COR-L47 (cell line): ENCODE data around the gene OLA1.

ENCODE experiments used
- DNase-seq: peaks from one replicate; lab custom pipeline; 2025; lab: John Stamatoyannopoulos, UW

The OLA1 gene

DNA sequence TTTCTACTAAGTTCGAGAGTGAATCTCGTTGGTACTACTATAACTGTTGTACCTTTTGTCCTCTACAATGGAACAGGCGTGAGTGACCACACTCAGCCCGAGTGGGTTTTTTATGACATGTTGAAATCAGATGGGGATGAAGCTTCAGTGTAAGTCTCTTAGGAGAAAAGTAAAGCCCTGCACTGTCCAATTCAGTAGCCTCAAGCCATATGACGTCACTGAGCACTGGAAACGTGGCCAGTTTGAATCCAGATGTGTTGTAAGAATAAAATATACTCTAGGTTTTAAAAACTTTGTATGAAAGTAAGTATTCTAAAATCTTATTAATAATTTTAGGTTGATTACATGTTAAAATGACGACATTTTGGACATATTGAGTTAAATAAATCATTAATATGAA lies 181.5 kb downstream of the OLA1 start:
- DNase-seq, result no peak

DNA sequence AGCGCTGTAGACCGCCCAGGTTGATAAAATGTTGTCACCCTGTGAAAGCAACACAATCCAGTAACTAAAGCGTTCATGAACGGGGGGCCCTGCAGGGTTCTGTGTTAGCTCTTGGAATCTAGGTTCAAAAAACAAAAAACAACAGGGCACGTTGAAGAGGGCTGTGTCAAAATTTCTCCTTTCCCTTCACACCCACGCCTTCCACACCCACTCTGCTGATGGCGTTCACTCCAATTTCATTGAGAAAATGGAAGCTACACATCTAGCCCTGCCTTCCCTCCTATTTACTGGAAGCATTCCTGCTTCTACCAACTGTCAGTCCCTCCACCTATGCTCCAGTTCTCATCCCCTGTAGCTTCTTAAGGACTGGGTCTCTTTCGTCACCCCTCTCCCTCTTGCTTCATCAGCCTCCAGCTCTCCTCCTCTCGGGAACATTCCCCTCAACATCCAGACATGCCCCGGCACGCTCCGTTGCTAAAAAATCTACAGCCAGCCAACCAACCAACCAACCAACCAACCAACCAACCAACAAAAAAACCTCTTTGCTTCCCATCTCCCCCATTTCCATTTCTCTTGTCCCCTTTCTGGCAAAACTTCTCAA lies 184.7 kb downstream of the OLA1 start:
- DNase-seq, result no peak

DNA sequence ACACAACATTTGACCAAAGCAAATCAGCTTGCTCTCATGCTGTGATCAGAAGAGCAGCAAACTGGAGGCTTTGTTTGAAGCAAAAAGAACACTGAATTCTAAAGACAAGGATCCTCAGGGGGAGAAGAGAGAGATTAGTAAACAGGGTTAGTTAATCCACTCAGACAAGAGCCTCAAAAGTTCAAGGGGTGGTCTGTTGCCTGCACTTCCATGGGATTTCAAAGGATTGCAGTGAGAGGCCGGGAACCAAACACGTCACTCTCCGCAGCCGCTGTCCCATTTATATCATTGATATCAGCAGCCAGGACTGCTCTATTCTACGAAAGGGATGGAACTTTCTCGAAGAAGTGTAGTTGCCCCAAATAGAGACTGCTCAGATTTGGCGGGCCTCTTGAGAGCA lies 185.4 kb downstream of the OLA1 start:
- no peak for DNase-seq

DNA sequence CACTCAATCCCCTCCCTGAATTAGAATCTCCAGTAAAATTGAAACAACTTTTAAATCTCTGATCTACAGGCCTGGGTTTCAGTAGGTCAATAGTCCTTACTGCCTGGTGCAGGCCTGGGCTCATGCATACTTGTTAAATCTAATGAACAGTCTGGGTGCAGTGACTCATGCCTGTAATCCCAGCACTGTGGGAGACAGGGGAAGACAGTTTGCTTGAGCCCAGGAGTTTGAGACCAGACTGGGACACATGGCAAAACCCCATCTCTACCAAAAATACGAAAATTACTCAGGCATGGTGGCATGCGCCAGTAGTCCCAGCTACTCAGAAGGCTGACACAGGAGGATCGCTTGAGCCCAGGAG lies 188.5 kb downstream of the OLA1 start:
- no peak for DNase-seq

DNA sequence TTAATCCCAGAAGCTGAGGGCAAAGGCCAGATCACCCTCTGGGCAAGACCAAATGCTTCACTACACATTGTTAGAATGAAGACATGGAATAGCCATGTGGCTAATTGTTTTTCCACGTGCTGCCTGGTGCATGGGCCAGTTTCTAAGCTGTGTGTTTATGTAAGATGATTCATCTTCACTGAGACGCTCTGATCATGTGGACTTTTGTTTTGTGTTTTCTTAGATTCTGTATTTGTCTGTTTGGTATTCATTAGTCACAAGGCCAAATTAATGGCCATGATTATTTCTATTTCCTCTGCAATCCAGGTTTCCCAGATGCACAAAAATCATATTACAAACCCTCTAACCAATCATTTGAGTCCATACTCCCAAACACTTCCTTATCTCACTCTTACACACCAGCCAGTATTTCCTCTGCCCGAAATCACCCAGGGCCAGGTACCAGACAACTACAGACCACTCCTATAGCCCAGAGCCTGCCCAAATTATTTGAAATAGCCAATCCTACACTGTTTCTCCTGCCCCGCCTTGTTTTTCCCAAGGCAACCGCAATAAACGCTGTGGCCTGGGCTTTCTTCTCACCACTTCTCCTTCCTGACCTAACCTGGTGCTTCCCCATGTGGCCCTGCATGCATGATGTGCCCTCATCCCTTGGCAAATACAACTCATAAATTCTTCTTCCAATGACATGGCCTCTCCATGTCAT lies 189.0 kb downstream of the OLA1 start:
- no peak for DNase-seq

DNA sequence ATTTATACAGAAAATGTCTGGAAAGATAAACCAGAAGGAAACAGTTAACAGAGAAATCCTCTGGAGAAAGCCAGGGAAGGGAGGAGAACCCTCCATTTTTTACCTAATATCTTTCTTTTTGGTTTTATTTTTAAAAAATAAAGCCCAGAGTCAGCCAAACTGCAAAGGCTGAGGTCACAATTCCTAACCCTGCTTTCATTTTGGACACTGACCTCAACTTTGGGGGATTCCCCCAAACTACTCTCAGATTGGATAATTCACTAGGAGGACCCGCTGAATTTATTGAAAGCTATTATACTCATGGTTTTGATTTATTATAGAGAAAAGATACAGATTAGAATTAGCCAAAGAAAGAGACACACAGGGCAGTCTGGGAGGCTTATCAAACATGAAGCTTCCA lies 189.9 kb downstream of the OLA1 start:
- no peak for DNase-seq

DNA sequence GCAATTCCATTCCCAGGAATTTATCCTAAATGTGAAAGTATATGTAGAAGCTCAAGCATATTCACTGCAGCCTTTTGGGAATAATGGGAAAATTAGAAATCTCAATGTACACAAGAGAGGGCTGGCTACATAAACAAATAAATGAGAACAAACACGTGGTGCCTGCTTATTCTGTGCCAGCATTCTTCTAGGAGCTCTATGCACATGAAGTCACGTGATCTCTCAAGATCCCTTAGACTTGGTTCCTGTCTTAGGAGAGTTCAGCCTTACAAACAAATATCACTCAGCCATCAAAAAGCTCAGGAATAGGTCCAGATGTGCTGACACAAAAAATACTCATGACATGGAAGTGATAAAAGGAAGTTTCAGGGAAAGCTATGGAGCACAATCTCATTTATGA lies 190.3 kb downstream of the OLA1 start:
- no peak for DNase-seq

DNA sequence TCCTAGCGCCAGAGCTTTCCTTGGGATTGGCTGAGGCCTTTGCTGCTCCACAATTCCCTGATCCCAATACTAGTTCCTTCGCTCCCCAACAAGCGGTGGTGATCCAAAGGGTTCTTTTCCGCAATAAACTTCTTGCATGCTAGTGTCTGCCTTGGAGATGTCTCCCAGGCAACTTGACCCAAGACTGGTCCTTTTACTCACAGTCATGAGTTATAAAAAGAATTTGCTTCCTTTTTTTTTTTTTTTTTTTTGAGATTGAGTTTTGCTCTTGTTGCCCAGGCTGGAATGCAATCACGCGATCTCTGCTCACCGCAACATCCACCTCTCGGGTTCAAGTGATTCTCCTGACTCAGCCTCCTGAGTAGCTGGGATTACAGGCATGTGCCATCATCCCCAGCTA lies 193.4 kb downstream of the OLA1 start:
- no peak for DNase-seq

DNA sequence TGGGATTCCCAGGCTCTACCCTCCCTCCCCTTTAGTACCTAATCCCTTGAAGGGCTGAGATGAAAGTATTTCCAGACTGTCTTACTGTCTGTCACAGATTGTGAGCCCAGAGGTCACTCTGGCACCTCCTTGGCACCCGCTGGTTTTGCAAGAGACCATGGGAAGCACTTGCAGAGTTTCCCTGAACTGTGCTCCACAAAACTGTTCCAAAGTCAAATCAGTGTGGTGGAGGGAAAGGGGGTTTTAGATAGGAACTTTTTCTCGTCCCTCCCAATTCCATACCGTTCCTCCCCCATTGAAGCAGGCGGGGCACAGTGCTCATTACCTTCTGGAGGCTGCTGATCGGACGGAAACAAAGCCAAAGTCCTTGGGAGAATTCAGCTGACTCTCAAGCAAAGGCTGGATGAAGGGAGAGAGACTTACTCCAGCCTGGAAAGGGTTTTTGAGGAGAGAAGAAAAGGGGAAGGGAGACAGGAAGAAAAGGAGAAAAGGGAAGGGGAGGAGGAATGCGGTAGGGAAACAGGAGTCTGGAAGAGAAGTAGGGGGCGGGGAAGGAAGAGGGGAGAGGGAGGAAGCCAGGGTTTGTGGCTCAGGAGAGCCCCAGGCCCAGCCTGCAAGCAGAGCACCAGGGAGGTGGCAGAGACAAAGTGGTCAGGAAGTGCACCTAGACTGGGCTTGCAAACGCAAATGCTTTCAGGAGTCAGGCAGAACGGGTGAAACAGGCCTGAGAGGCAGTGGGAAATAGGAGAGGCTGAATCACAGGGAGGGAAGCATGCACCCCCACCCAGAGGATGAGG lies 194.8 kb downstream of the OLA1 start:
- no peak for DNase-seq

DNA sequence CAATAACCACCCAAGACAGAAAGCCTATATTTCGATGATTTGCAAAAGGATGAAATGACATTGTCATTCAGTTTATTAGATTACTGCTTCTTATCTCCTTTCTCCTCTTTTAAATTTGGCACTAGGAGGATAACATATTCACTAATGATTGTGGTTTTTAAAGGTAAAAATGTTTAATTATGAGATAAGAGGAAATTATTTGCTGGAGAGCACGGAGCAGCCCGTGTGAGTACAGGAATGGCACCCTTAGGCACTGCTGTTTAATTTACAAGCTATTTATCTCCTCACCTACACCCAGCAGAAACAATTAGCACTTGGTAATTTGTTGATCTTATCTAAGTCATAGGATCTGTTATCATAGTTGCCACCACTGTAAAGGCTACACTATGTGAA lies 195.8 kb downstream of the OLA1 start:
- no peak for DNase-seq

DNA sequence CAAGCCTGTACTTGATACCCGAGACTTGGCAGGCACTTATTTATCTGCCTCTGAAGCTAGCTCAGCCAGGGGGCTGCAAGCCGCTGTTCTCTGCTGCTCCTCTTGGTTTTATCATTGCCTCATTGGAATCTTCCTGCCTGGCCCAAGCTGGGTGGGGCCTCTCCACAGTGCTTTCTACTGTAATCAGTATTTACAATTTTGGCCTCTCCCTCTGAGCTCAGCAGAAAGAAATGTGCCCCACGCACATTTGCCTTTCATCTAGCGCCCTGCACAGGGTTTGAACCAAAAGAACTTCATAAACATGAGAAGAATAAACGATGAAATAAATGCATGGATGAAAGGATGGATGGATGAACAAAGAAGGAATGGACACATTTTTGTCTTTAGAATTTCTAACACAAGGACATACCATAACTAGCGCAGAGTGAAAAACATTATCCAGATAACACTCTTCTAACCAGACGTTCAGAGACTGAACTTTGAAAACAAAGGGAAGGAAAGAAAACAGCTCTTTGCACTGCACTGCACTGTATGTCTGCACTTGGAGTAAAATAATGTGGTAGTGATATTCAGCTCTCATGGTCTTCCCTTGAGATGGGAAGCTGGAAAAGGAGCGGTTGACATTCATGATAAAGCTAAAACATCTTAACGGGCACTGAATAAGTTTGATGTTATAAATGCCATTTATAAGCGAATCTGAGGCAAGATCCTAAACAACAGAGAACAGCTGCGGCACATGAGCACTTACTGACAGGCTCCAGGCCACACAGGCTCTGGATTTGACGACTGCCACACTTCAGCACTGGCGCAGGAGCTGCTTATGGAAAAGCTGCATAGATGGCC lies 196.4 kb downstream of the OLA1 start:
- no peak for DNase-seq

DNA sequence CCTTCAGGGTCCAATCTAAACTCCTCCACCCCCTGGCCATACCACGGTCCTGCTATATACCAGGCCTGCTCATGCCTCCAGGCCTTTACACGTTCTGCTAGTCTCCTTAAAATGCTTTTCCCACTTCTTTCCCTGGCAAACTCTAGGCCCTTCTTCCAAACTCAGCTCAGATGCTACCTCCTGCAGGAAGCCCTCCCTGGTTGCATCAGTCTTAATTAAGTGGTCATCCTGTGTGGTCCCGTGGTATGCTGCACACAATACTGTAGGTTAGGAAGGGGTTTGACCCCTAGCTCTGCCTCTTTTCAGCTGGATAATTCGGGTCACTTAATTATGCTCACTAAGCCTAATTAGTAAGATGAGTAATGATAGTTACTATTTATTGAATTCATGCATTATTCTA lies 197.3 kb downstream of the OLA1 start:
- no peak for DNase-seq

DNA sequence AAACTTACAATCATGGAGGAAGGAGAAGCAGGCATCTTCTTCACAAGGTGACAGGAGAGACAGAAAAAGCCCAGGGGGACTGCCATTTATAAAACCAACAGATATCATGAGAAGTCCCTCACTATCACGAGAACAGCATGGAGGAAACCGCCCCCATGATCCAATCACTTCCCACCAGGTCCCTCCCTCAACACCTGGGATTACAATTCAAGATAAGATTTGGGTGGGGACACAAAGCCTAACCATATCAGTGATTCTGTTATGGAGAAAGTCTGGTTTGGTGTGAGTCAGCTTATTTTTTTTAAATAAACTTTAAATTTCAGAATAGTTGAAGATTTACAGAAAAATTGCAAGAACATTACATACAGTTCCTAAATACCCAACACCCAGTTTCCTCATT lies 198.4 kb downstream of the OLA1 start:
- DNase-seq, result no peak

DNA sequence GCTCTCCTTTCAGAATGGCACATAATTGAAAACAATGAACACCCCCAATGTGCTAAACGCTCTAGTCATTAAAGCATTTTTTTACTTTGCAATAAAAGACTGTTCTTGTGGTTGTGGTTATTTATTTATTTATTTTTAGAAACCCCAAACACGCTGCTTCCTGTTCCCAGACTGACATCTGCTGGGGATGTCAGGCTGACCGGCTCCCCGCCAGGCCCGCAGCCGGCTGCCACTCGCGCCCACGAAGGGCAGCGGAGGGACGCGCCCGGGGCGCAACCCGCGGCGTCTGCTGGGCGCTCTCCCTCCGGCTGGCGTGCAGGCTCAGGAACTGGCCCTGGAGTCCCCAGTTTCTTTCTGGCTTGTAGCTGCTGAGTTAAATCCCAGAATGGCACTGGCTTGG lies 200.1 kb downstream of the OLA1 start:
- DNase-seq, result no peak

DNA sequence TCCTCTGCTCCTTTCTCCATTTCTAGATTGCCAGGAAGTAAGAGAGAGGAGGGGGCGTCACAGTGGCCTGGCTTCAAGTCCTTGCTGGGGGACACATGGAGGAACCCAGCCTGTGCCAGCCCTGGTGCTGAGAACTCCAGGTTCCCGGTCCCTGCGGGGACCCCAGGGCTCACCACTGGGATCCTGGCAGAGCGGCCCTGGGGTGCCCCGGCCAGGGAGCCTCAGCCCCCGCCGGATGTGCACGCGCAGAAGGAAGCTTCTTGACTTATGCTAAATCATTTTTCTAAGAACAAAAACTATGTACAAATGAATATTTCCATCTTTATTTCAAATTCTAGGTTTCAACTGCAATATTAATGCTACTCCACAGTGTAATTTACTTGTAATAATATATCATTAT lies 200.6 kb downstream of the OLA1 start:
- no peak for DNase-seq

DNA sequence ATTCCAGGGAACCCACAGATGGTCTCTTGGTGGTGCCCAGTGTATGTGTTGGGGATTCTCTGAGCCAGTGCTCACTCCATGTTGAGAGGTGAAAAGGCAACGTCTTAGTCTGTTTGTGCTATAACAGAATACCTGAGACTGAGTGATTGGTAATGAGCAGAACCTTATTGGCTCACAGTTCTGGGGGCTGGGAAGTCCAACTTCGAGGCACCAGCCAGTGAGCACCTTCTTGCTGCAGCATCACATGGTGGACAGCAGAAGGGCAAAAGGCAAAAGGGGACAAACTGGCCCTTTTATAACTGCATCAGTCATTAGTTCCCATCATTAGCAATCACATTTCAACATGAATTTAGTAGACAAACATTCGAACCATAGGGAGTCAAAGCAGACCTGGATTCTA lies 202.2 kb downstream of the OLA1 start:
- no peak for DNase-seq

DNA sequence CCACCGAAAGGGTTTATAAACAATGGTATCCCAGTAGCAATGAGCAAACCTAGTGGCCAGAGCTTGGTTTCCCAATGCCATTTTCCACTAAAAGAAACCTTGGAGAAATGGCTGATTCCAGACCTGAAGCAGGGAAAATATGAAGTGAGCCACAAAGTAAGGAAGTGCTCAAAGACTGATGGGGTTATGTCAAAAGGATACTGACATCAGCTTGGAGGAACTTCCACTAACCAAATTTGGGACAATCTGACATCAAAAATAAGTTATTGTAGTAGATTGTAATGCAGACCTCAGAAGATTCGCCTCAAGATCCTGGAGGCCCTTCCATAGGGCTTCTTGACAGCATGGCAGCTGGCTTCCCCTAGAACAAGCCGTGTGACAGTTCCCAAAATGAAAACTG lies 203.8 kb downstream of the OLA1 start:
- no peak for DNase-seq

DNA sequence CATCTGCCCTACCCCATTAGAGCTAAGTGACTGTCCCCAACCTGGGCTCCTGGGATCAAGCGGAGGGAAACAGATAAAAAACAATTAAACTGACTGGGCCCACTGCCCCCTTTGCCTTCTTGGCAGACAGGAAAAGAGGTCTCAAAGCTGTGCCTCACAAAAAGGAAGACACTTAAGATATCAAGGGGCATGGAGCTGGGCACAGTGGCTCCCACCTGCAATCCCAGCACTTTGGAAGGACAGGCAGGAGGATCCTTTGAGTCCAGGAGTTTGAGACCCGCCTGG lies 208.0 kb downstream of the OLA1 start:
- DNase-seq, result no peak

DNA sequence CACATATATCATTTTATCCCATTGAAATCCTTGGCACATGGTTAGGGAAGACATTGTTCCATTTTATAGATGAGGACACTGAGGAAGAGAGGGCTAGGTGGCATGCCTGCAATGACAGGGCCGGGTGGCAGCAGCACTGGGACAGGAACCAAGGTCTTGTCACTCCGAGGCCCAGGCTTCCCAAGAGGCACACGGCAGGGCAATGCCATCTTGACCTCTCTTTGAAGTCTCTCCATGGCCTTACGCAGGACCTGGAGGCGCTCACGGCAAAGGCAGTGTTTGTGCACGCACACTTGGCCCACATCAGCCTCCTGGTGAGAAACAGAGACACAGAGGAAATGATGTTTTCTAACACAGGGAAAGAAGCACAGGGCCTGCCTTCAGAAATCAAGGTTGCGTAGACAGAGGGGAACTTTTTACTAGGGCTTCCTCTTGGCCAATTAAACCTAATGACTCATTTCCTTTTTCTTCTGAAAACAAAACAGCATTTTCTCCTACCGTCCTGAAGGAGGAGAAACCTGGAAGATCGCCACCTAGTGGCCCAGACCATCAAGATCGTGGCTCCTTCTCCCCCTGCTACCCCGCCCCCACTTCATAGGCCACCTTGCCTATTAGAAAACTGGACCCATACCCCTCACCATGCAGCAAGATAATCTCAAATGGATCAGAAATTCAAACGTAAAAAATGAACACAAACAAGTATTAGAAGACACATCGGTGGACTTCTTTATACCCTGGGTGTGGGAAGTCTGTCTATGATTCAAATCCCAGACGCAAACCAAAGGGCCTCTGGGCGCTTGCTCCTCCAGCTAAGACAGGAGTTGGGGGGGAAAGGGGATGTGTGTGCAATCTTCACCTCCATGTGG lies 208.5 kb downstream of the OLA1 start:
- peak; percentile 85 for DNase-seq

DNA sequence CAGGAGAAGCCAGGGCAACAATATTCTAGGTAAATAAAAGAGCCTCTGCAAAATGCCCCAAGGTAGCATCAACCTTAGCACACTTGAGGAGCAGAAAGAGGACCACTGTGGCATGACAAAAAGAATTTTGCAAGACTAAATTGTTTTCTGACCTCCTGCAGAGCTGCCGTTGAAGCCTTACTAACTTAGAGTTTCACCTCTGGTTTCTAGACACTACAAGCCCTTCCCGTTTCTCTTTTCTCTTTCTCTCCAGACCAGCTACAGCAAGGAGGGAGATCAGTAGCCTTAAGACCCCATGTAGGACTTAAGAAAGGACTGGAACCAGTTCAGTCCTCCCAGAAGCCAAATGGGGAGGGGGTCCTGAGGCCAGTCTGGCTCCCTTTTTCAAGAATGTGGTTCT lies 209.9 kb downstream of the OLA1 start:
- no peak for DNase-seq

DNA sequence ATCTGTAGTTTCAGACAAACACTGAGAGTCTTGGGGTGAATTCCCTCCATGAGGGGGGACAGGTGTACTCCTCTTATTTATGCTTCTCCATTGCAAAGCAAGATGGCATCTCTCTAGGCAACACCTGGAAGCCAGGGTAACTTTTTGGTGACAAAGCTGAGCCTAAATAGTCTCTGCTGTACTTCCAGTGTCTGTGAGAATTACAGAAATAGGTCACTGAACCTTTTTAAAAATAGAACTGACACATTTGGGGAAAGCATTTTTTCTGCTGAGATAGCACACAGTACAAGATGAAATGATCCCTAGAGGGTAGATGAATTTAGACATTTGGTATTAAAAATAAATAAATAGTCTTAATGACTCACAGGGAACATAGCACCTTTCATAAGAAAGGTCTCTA lies 211.5 kb downstream of the OLA1 start:
- DNase-seq, result no peak
